H1 (cell line): ENCODE measurements around the gene ATXN3. TPM values are rescaled to one million over a fixed set of nuclear protein-coding genes. Genes with fewer than 3 reads are reported as not detected.
A peak's percentile ranks its signal among the peaks of the same experiment; 100 is the strongest.

Experiments
- CTCF ChIA-PET: fragments of 300-600 bp; sonication (Branson Sonifier 250); formaldehyde crosslinking; loops from one replicate; lab custom pipeline; 2021; ENCODE audit not compliant: partially characterized antibody; lab: Charles Lee
- POLR2A ChIA-PET: fragments of 300-600 bp; sonication (Branson Sonifier 250); formaldehyde crosslinking; loops from one replicate; lab custom pipeline; 2021; ENCODE audit warnings: inconsistent platforms; ENCODE audit not compliant: partially characterized antibody; lab: Charles Lee
- DNase-seq, 2 experiments: peaks; one replicate each; pipeline versions ENCODE4 v3.0.0 to v3.0.0-alpha.2; 2010 to 2022; ENCODE audit warnings: low spot score in 2 of 2, low read depth in 1 of 2, mixed read lengths in 1 of 2
- FAIRE-seq: peaks from 2 replicates; lab custom pipeline; 2011; peaks lifted over from hg19 to GRCh38; lab: Jason Lieb, UNC
- H2AFZ ChIP-seq: 2 replicates; pipeline ENCODE4 v1.8.1; 2012; ENCODE audit warnings: low read length, inconsistent platforms
- H2AK5ac ChIP-seq: 2 replicates; pipeline ENCODE4 v1.6.1; 2013; ENCODE audit warnings: low read depth, low read length
- H2BK120ac ChIP-seq: replicated peaks from 2 replicates; pipeline ENCODE3; 2013; ENCODE audit warnings: low read depth, low read length, inconsistent platforms
- H2BK12ac ChIP-seq: 2 replicates; pipeline ENCODE4 v1.6.1; 2013; ENCODE audit warnings: low read depth, low read length
- H2BK15ac ChIP-seq: 2 replicates; pipeline ENCODE4 v1.6.1; 2013; ENCODE audit warnings: low read length
- H2BK20ac ChIP-seq: 2 replicates; pipeline ENCODE4 v1.6.1; 2013; ENCODE audit warnings: low read length
- H2BK5ac ChIP-seq: 2 replicates; pipeline ENCODE4 v1.6.1; 2013; ENCODE audit warnings: low read depth, low read length
- H3K14ac ChIP-seq: 2 replicates; pipeline ENCODE4 v1.6.1; 2013; ENCODE audit warnings: inconsistent platforms; ENCODE audit not compliant: insufficient read length
- H3K18ac ChIP-seq: 2 replicates; pipeline ENCODE4 v1.6.1; 2013; ENCODE audit warnings: low read length; ENCODE audit errors: extremely low read depth
- H3K23ac ChIP-seq: 2 replicates; pipeline ENCODE4 v1.6.1; 2013; ENCODE audit warnings: inconsistent platforms; ENCODE audit not compliant: insufficient read length
- H3K23me2 ChIP-seq: 2 replicates; pipeline ENCODE4 v1.6.1; 2013; ENCODE audit warnings: low read depth, low read length
- H3K27ac ChIP-seq: 2 replicates; pipeline ENCODE4 v1.6.1; 2011; ENCODE audit warnings: low read depth, low read length, inconsistent platforms
- H3K27me3 ChIP-seq, 4 experiments: replicated peaks in 1 of 4; 1 replicate in 1 of 4; 2 replicates in 3 of 4; pipeline versions ENCODE4 v1.6.1 to v1.8.1; 2011 to 2013; ENCODE audit warnings: low read length in 3 of 4, mild to moderate bottlenecking in 3 of 4, inconsistent platforms in 2 of 4, mixed read lengths in 2 of 4, moderate library complexity in 1 of 4; ENCODE audit not compliant: control insufficient read depth in 3 of 4, insufficient read depth in 3 of 4; ENCODE audit errors: extremely low read depth in 1 of 4
- H3K36me3 ChIP-seq, 4 experiments: 2 replicates each; pipeline versions ENCODE4 v1.6.1 to v1.8.1; 2011 to 2013; ENCODE audit warnings: mild to moderate bottlenecking in 4 of 4, low read length in 3 of 4, moderate library complexity in 2 of 4, control low read depth in 1 of 4, inconsistent platforms in 1 of 4; ENCODE audit not compliant: insufficient read depth in 4 of 4, control insufficient read depth in 2 of 4
- H3K4ac ChIP-seq: replicated peaks from 2 replicates; pipeline ENCODE3; 2013; ENCODE audit warnings: low read length, low read depth, mixed read lengths, inconsistent platforms; ENCODE audit not compliant: insufficient read length
- H3K4me1 ChIP-seq, 4 experiments: replicated peaks in 1 of 4; 1 replicate in 1 of 4; 2 replicates in 3 of 4; pipeline versions ENCODE4 v1.6.1 to v1.8.1; 2011 to 2013; ENCODE audit warnings: low read length in 3 of 4, inconsistent platforms in 2 of 4, mixed read lengths in 1 of 4; ENCODE audit not compliant: insufficient read depth in 4 of 4, control insufficient read depth in 3 of 4
- H3K4me2 ChIP-seq, 2 experiments: 2 replicates each; pipeline versions ENCODE4 v1.6.1 to v1.8.1; 2011 to 2013; ENCODE audit warnings: low read depth in 2 of 2, low read length in 2 of 2, control low read depth in 1 of 2, inconsistent platforms in 1 of 2, mild to moderate bottlenecking in 1 of 2; ENCODE audit not compliant: insufficient read depth in 1 of 2
- H3K4me3 ChIP-seq, 4 experiments: fragments of 200-600, 300-600 bp in 1 of 4; sonication (generic), shearing (Covaris generic), sonication (Bioruptor Twin) in 1 of 4; 2 replicates each; pipeline versions ENCODE4 v1.5.1 to v1.8.1; 2011 to 2016; ENCODE audit warnings: low read length in 4 of 4, low read depth in 3 of 4, control low read depth in 2 of 4, inconsistent platforms in 2 of 4, mild to moderate bottlenecking in 2 of 4, mixed read lengths in 1 of 4, moderate library complexity in 1 of 4; ENCODE audit not compliant: insufficient read depth in 2 of 4; ENCODE audit errors: extremely low read depth in 1 of 4
- H3K56ac ChIP-seq: replicated peaks from 2 replicates; pipeline ENCODE3; 2013; ENCODE audit warnings: low read depth, mild to moderate bottlenecking, mixed read lengths, low read length, inconsistent platforms; ENCODE audit not compliant: insufficient read length
- H3K79me1 ChIP-seq: 2 replicates; pipeline ENCODE4 v1.6.1; 2013; ENCODE audit warnings: low read depth, low read length, control low read depth
- H3K79me2 ChIP-seq, 2 experiments: 2 replicates each; pipeline versions ENCODE4 v1.6.1 to v1.8.1; 2012 to 2013; ENCODE audit warnings: low read length in 2 of 2, mild to moderate bottlenecking in 2 of 2, inconsistent platforms in 1 of 2; ENCODE audit not compliant: insufficient read depth in 2 of 2, control insufficient read depth in 1 of 2
- H3K9ac ChIP-seq, 4 experiments: replicated peaks in 1 of 4; 1 replicate in 1 of 4; 2 replicates in 3 of 4; pipeline versions ENCODE4 v1.6.1 to v1.8.1; 2011 to 2013; ENCODE audit warnings: low read depth in 3 of 4, low read length in 3 of 4, control low read depth in 2 of 4, mild to moderate bottlenecking in 2 of 4, moderate library complexity in 2 of 4, inconsistent platforms in 1 of 4; ENCODE audit errors: extremely low read depth in 1 of 4
- H3K9me3 ChIP-seq, 2 experiments: 2 replicates each; pipeline versions ENCODE4 v1.6.1 to v1.8.1; 2012 to 2013; ENCODE audit warnings: mild to moderate bottlenecking in 2 of 2, moderate library complexity in 2 of 2, control low read depth in 1 of 2, inconsistent platforms in 1 of 2, low read depth in 1 of 2, low read length in 1 of 2, mixed read lengths in 1 of 2; ENCODE audit not compliant: insufficient read depth in 2 of 2
- H4K20me1 ChIP-seq, 2 experiments: replicated peaks in 1 of 2; 2 replicates each; pipeline versions ENCODE3 to v1.8.1; 2011 to 2013; ENCODE audit warnings: inconsistent platforms in 2 of 2, low read length in 2 of 2, mild to moderate bottlenecking in 1 of 2; ENCODE audit not compliant: insufficient read depth in 2 of 2, control insufficient read depth in 1 of 2
- H4K5ac ChIP-seq: 2 replicates; pipeline ENCODE4 v1.6.1; 2013; ENCODE audit warnings: low read length, low read depth, mixed read lengths, inconsistent platforms; ENCODE audit not compliant: insufficient read length
- H4K8ac ChIP-seq: 2 replicates; pipeline ENCODE4 v1.8.0; 2013; ENCODE audit warnings: mild to moderate bottlenecking, moderate library complexity, low read length, inconsistent platforms; ENCODE audit not compliant: insufficient read depth; ENCODE audit errors: extremely low read depth
- H4K91ac ChIP-seq: replicated peaks from 2 replicates; pipeline ENCODE3; 2013; ENCODE audit warnings: low read length, mixed read lengths, inconsistent platforms; ENCODE audit not compliant: insufficient read length
- ATF2 ChIP-seq: IDR thresholded peaks from 2 replicates; pipeline ENCODE4 v1.6.1; 2012; ENCODE audit warnings: low read length, inconsistent platforms
- ATF3 ChIP-seq: IDR thresholded peaks from 2 replicates; pipeline ENCODE4 v1.6.1; 2011; ENCODE audit warnings: low read depth, mild to moderate bottlenecking, low read length; ENCODE audit not compliant: insufficient read depth
- BRCA1 ChIP-seq: IDR thresholded peaks from 2 replicates; pipeline ENCODE4 v1.6.1; 2012; ENCODE audit warnings: low read depth, low read length, improper control_type of control experiment
- KDM1A ChIP-seq: fragments of 200-600, 300-600 bp; sonication (generic); IDR thresholded peaks from 2 replicates; pipeline ENCODE4 v1.7.1; 2016; ENCODE audit warnings: mild to moderate bottlenecking, low read length, borderline replicate concordance
- POLR2A ChIP-seq, 2 experiments: IDR thresholded peaks; 1 replicate in 1 of 2; 2 replicates in 1 of 2; pipeline ENCODE4 v1.6.1; 2011; ENCODE audit warnings: low read depth in 2 of 2, low read length in 2 of 2, mild to moderate bottlenecking in 2 of 2; ENCODE audit errors: control extremely low read depth in 1 of 2
- RAD21 ChIP-seq, 2 experiments: IDR thresholded peaks in 1 of 2; conservative IDR thresholded peaks in 1 of 2; 2 replicates each; pipeline ENCODE4 v1.6.1; 2011; ENCODE audit warnings: low read depth in 2 of 2, low read length in 2 of 2, improper control_type of control experiment in 1 of 2, inconsistent platforms in 1 of 2, mild to moderate bottlenecking in 1 of 2, moderate library complexity in 1 of 2
- RBBP5 ChIP-seq: IDR thresholded peaks from 2 replicates; pipeline ENCODE4 v1.7.1; 2012; ENCODE audit warnings: low read depth, mild to moderate bottlenecking, inconsistent platforms, low read length, moderate library complexity, borderline replicate concordance
- RFX5 ChIP-seq: IDR thresholded peaks from 2 replicates; pipeline ENCODE4 v1.6.1; 2011; ENCODE audit warnings: low read depth, low read length, improper control_type of control experiment, borderline replicate concordance
- SAP30 ChIP-seq: fragments of 300-600 bp; sonication (generic); IDR thresholded peaks from 2 replicates; pipeline ENCODE4 v1.7.1; 2012; ENCODE audit warnings: low read length, moderate library complexity, mild to moderate bottlenecking, inconsistent platforms; ENCODE audit not compliant: insufficient read depth, insufficient replicate concordance
- SUZ12 ChIP-seq: fragments of 200-600 bp; sonication (generic); IDR thresholded peaks from 2 replicates; pipeline ENCODE4 v1.6.1; 2012; ENCODE audit warnings: mild to moderate bottlenecking, inconsistent platforms, low read length, moderate library complexity, mixed read lengths
- WGBS, 2 experiments: shearing (Covaris generic) in 1 of 2; methylation state at CpG; one replicate each; pipeline versions ENCODE4 v1.1.6 to v1.1.7; 2013 to 2015; ENCODE audit warnings: low lambda C conversion rate in 2 of 2, mixed read lengths in 2 of 2, inconsistent platforms in 1 of 2, low coverage in 1 of 2, missing lambda C conversion rate in 1 of 2; ENCODE audit not compliant: insufficient replicate concordance in 2 of 2, insufficient coverage in 1 of 2, insufficient read length in 1 of 2; ENCODE audit errors: extremely low coverage in 1 of 2, missing lambda C conversion rate in 1 of 2; 5-methylcytosine and 5-hydroxymethylcytosine counted together
- polyA plus RNA-seq, 7 experiments: library from polyadenylated mRNA; depleted of rRNA in 3 of 7; stranded (reverse) in 5 of 7; unstranded in 2 of 7; fragments of >200 nt in 5 of 7; fragments of 200-250 nt in 2 of 7; gene quantifications; 1 replicate in 5 of 7; 2 replicates in 1 of 7; 4 replicates in 1 of 7; pipeline versions ENCODE4 v1.2.1 to v1.2.3, GENCODE V29; 2011 to 2013; ENCODE audit warnings: missing spikeins in 2 of 7, mixed read lengths in 2 of 7
- total RNA-seq: library from RNA; stranded (reverse); fragmentation: NEBNext Ultra II Directional; extraction: Animal tissue kit (Norgen Biotek cat#: 25700); gene quantifications from 2 replicates; pipeline ENCODE4 v1.2.1, GENCODE V29; 2021

The ATXN3 gene
- total and polyA plus RNA-seq, 2 of the 8 experiments (the other 6 are each of a cell fraction or from before 2014, with no cell fraction given), result 8.8 to 37.2 TPM

GRCh38 chr14:92109490-92109889, 3.1 kb upstream of the ATXN3 start:
- Histone ChIP-seq H3K23ac (no peak overlapping the region), H3K79me2 (peaks cover 4 to 18% of the 10 kb centered on the region in 2 experiments), H2BK12ac (no peak overlapping the region; the same call in 1 of the 2 replicates), H2AK5ac (peak overlapping the region; percentile 54; the same call in 1 of the 2 replicates), H3K27me3 (no peaks in the 10 kb centered on the region), H3K4me2 (peak overlapping the region in 1 of 2 experiments; percentile 60; a peak in 1 of 4 replicates), H4K5ac (no peak overlapping the region), H3K36me3 (no peaks in the 10 kb centered on the region), H3K4me3 (no peak overlapping the region), H4K8ac (no peak overlapping the region), H3K18ac (no peak overlapping the region), H3K4ac (no peak overlapping the region), H3K56ac (no peak overlapping the region), H3K4me1 (peaks cover 4 to 7% (median 6%) of the 10 kb centered on the region in 4 experiments; a peak in 6 of 7 replicates), H2BK15ac (no peak overlapping the region), H3K27ac (no peak overlapping the region), H4K20me1 (peaks cover 2% of the 10 kb centered on the region in 2 experiments), H3K14ac (no peak overlapping the region), H3K9ac (no peak overlapping the region), H2BK5ac (no peak overlapping the region), H2BK120ac (no peak overlapping the region), H3K9me3 (no peaks in the 10 kb centered on the region), H2BK20ac (peak overlapping the region; percentile 95; the same call in 1 of the 2 replicates), H3K23me2 (peaks cover 8% of the 10 kb centered on the region), H4K91ac (no peak overlapping the region), H2AFZ (no peak overlapping the region), H3K79me1 (peaks cover 4% of the 10 kb centered on the region; the same call in 1 of the 2 replicates)
- FAIRE-seq (no peak), DNase-seq (no peak)
- CTCF ChIA-PET, result interaction anchor here (4.5 kb wide), 1 partner anchor 11 kb away, joined by 45 read pairs; the partner anchor contains the start of genes CPSF2 and NDUFB1
- 95% methylated on average over 5 of the region's 5 CpGs; no CpG with 5 or more reads in 1 of the 2 experiments for WGBS, 2 experiments
- POLR2A ChIA-PET, result interaction anchor here (1.2 to 4.5 kb wide), 2 partner anchors 9 to 13 kb away, joined by 3 to 66 read pairs; partner anchors contain the start of genes CPSF2 and NDUFB1
- no peak for TF ChIP-seq POLR2A (IDR thresholded peaks at IDR 0.05; ENCODE audit: control extremely low read depth in 1 of 2, low read depth in 2 of 2, low read length in 2 of 2)
- no peak for TF ChIP-seq KDM1A
- no peak for TF ChIP-seq SAP30
- no peak for TF ChIP-seq ATF2
- no peak for TF ChIP-seq BRCA1
- TF ChIP-seq SUZ12, result no peak
- no peak for TF ChIP-seq RBBP5
- no peak for TF ChIP-seq RAD21 (IDR thresholded peaks at IDR 0.05 in 1 of 2, conservative IDR thresholded peaks at IDR 0.05 in 1 of 2; ENCODE audit: low read depth in 2 of 2, low read length in 2 of 2)
- no peak for TF ChIP-seq ATF3
- no peak for TF ChIP-seq RFX5
